Measurements from ENCODE around the gene NAALADL2.

The NAALADL2 gene

GRCh38 chr3:175224051-175224450 is 364.9 kb downstream of the NAALADL2 start:
- H4K20me1 ChIP-seq (ENCODE audit: insufficient read depth, low read length), result no peaks in the 10 kb centered on the region
- H3K27ac ChIP-seq (ENCODE audit: low read depth, low read length, poor library complexity, severe bottlenecking), result no peak overlapping the region
- no peak for TF ChIP-seq EZH2 (IDR thresholded peaks at IDR 0.05; ENCODE audit: borderline replicate concordance, low read length)
- no peak for TF ChIP-seq CTCF (IDR thresholded peaks at IDR 0.05; ENCODE audit: low read length)
- no peaks in the 10 kb centered on the region for H3K36me3 ChIP-seq (ENCODE audit: insufficient read depth, low read length)
- H3K79me2 ChIP-seq (ENCODE audit: insufficient read depth, low read length), result no peaks in the 10 kb centered on the region
- H3K9ac ChIP-seq (ENCODE audit: low read length), result no peak overlapping the region
- no peak overlapping the region for H3K4me3 ChIP-seq (ENCODE audit: low read depth, low read length, poor library complexity, severe bottlenecking)
- H2AFZ ChIP-seq (ENCODE audit: low read length), result no peak overlapping the region
- no peaks in the 10 kb centered on the region for H3K9me3 ChIP-seq (ENCODE audit: low read length)
- no peaks in the 10 kb centered on the region for H3K27me3 ChIP-seq (ENCODE audit: insufficient read depth, low read length)
- no peaks in the 10 kb centered on the region for H3K4me1 ChIP-seq (ENCODE audit: insufficient read depth, low read length, severe bottlenecking)
- no peaks in the 10 kb centered on the region; the same call in 1 of the 2 replicates for H3K9me2 ChIP-seq (ENCODE audit: low read depth, low read length)
- no peaks in the 10 kb centered on the region for H3F3A ChIP-seq (ENCODE audit: insufficient read depth, low read length)
- no peak overlapping the region for H3K4me2 ChIP-seq (ENCODE audit: low read length)

DNA sequence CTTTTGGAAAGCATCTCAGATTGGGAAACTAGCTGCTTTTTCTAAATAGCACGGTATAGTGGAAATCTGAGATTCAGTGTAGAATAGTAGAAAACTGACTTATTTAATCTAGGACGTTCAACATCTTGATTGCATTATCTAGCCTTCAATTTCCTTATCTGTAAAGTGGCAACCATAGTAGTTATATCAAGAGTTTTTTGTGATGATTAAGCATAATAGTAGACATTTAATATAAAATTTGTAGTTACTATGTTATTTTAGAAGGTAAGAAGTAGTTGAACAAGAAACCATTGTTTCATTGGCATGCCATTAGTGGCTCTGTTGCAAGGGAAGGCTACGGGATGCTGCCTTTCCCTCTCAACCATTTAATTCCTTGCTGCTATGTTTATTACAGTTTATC is 367.3 kb downstream of the NAALADL2 start:
- Histone ChIP-seq H3K36me3 (ENCODE audit: insufficient read depth, low read length) (no peaks in the 10 kb centered on the region), H3K4me3 (ENCODE audit: low read depth, low read length, poor library complexity, severe bottlenecking) (no peak overlapping the region), H3K4me1 (ENCODE audit: insufficient read depth, low read length, severe bottlenecking) (no peaks in the 10 kb centered on the region), H3K9me3 (ENCODE audit: low read length) (no peaks in the 10 kb centered on the region), H3K4me2 (ENCODE audit: low read length) (no peak overlapping the region), H3K27me3 (ENCODE audit: insufficient read depth, low read length) (no peaks in the 10 kb centered on the region), H4K20me1 (ENCODE audit: insufficient read depth, low read length) (no peaks in the 10 kb centered on the region), H2AFZ (ENCODE audit: low read length) (no peak overlapping the region), H3K79me2 (ENCODE audit: insufficient read depth, low read length) (no peaks in the 10 kb centered on the region), H3F3A (ENCODE audit: insufficient read depth, low read length) (no peaks in the 10 kb centered on the region), H3K9ac (ENCODE audit: low read length) (no peak overlapping the region), H3K27ac (ENCODE audit: low read depth, low read length, poor library complexity, severe bottlenecking) (no peak overlapping the region), H3K9me2 (ENCODE audit: low read depth, low read length) (no peaks in the 10 kb centered on the region)
- TF ChIP-seq EZH2 (IDR thresholded peaks at IDR 0.05; ENCODE audit: borderline replicate concordance, low read length), result no peak
- TF ChIP-seq CTCF (IDR thresholded peaks at IDR 0.05; ENCODE audit: low read length), result no peak

DNA sequence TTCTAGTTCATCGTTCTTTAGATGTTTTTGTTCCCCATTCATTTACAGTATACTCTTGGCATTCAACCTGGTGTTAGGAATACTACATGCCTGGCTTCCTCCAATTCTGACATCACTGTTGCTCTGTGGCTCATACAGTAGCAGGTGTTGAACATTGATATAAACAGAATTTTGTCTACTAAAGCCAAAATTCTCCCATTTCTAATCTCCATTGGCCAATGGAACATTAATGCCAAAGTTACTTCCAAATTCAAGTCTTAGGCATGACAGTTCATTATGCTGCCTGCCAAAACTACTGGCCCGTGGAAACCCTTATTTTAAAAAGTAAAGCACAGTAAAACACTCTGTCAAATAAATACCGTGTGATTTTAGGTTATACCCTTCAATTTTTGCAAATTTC is 368.0 kb downstream of the NAALADL2 start:
- Histone ChIP-seq H3K9ac (ENCODE audit: low read length) (no peak overlapping the region), H3F3A (ENCODE audit: insufficient read depth, low read length) (no peaks in the 10 kb centered on the region), H2AFZ (ENCODE audit: low read length) (no peak overlapping the region), H3K36me3 (ENCODE audit: insufficient read depth, low read length) (no peaks in the 10 kb centered on the region), H3K79me2 (ENCODE audit: insufficient read depth, low read length) (no peaks in the 10 kb centered on the region), H3K4me2 (ENCODE audit: low read length) (no peak overlapping the region), H3K4me3 (ENCODE audit: low read depth, low read length, poor library complexity, severe bottlenecking) (no peak overlapping the region), H4K20me1 (ENCODE audit: insufficient read depth, low read length) (no peaks in the 10 kb centered on the region), H3K27ac (ENCODE audit: low read depth, low read length, poor library complexity, severe bottlenecking) (no peak overlapping the region), H3K9me2 (ENCODE audit: low read depth, low read length) (no peaks in the 10 kb centered on the region), H3K4me1 (ENCODE audit: insufficient read depth, low read length, severe bottlenecking) (no peaks in the 10 kb centered on the region), H3K9me3 (ENCODE audit: low read length) (no peaks in the 10 kb centered on the region), H3K27me3 (ENCODE audit: insufficient read depth, low read length) (no peaks in the 10 kb centered on the region)
- no peak for TF ChIP-seq EZH2 (IDR thresholded peaks at IDR 0.05; ENCODE audit: borderline replicate concordance, low read length)
- no peak for TF ChIP-seq CTCF (IDR thresholded peaks at IDR 0.05; ENCODE audit: low read length)

All from OCI-LY1 (cell line).